Activated CD4-positive, alpha-beta T cell treated with anti-CD3 and anti-CD28 coated beads, Interleukin-2, amount 50 U/mL, for 1 hour (primary cell): ENCODE data around the gene HELQ.

Experiments used
- DNase-seq: peaks from one replicate; pipeline ENCODE4 v3.0.0-alpha.2; 2020

HELQ gene

GRCh38 chr4:83370640-83370906 lies 85.0 kb downstream of the HELQ start:
- no peak for DNase-seq

- DNase-seq: no peak
Measured at GRCh38 chr4:83369831-83370639, 85.6 kb downstream of the HELQ start.

GRCh38 chr4:83364312-83364711 lies 91.3 kb downstream of the HELQ start:
- DNase-seq: no peak

- no peak for DNase-seq
Measured at GRCh38 chr4:83362492-83363329, 92.9 kb downstream of the HELQ start.

- DNase-seq: no peak
Measured at GRCh38 chr4:83361416-83362103, 94.1 kb downstream of the HELQ start.

- no peak for DNase-seq
Measured at GRCh38 chr4:83360018-83360417, 95.6 kb downstream of the HELQ start.

GRCh38 chr4:83358410-83358809 lies 97.2 kb downstream of the HELQ start:
- no peak for DNase-seq
